ENCODE results near the gene ZC3HAV1.
"Not testable (repeated sequence)": the region's sequence is repeated elsewhere in the genome, so short reads cannot be mapped to it uniquely, and the experiment has no call there.

- TF ChIP-seq CTCF (IDR thresholded peaks at IDR 0.05; ENCODE audit: insufficient read depth, low read length); GABPA (IDR thresholded peaks at IDR 0.05; ENCODE audit: low read depth); POLR2AphosphoS5 (IDR thresholded peaks at IDR 0.05; ENCODE audit: low read depth); REST (IDR thresholded peaks at IDR 0.05; ENCODE audit: insufficient replicate concordance, low read depth): not testable (repeated sequence)
These were observed 3.3 kb downstream of the ZC3HAV1 start for GRCh38 chr7:139106227-139106626.

Data from HL-60 (cell line).